ENCODE data around the gene CADPS.

GRCh38 chr3:62732183-62732904 lies 142.9 kb downstream of the CADPS start:
- TF ChIP-seq CTCF (IDR thresholded peaks at IDR 0.05) (no peak), POLR2A (IDR thresholded peaks at IDR 0.05) (no peak)
